ENCODE measurements around the gene ACSM3.

ACSM3 gene

GRCh38 chr16:20826039-20826566 is 62.3 kb downstream of the ACSM3 start:
- no peak overlapping the region for H4K8ac ChIP-seq (ENCODE audit: low read length)
- H2BK15ac ChIP-seq (ENCODE audit: low read depth, poor library complexity, severe bottlenecking): no peak overlapping the region
- H2AK5ac ChIP-seq (ENCODE audit: low read length, severe bottlenecking): no peak overlapping the region
- H3K4me2 ChIP-seq (ENCODE audit: low read length, poor library complexity, severe bottlenecking): no peak overlapping the region
- no peak overlapping the region for H2AFZ ChIP-seq (ENCODE audit: low read depth, low read length)
- no peak overlapping the region for H4K91ac ChIP-seq (ENCODE audit: low read length)
- H3K4me1 ChIP-seq (ENCODE audit: control insufficient read depth, insufficient read depth, low read depth, low read length): no peaks in the 10 kb centered on the region
- no peak overlapping the region for H3K18ac ChIP-seq (ENCODE audit: low read depth in 1 of 2, low read length in 2 of 2)
- H3K4ac ChIP-seq (ENCODE audit: low read depth in 1 of 2, low read length in 2 of 2): no peak overlapping the region
- H3K9me3 ChIP-seq (ENCODE audit: control insufficient read depth, low read length): no peaks in the 10 kb centered on the region
- no peak for DNase-seq
- no peak overlapping the region for H3K23ac ChIP-seq (ENCODE audit: low read length in 2 of 2)
- no peak overlapping the region for H2BK12ac ChIP-seq (ENCODE audit: low read length in 2 of 2)
- H3K27me3 ChIP-seq (ENCODE audit: control insufficient read depth in 1 of 2, insufficient read depth in 1 of 2, low read length in 2 of 2): no peaks in the 10 kb centered on the region
- H3K36me3 ChIP-seq (ENCODE audit: control insufficient read depth in 1 of 2, insufficient read depth in 2 of 2, low read depth in 1 of 2, low read length in 2 of 2): peaks cover 0 to 50% of the 10 kb centered on the region in 2 experiments
- H3K4me3 ChIP-seq (ENCODE audit: insufficient read depth in 1 of 2, low read depth in 1 of 2, low read length in 2 of 2): no peak overlapping the region
- H3K9ac ChIP-seq (ENCODE audit: low read length): no peak overlapping the region
- H2BK5ac ChIP-seq (ENCODE audit: low read depth, low read length, poor library complexity, severe bottlenecking): no peak overlapping the region
- WGBS: 97% methylated on average over 3 of the region's 3 CpGs
- H3K27ac ChIP-seq (ENCODE audit: low read length, poor library complexity, severe bottlenecking): no peak overlapping the region
- no peak overlapping the region for H2BK120ac ChIP-seq (ENCODE audit: low read depth, low read length)
- H3K79me1 ChIP-seq (replicated peaks; ENCODE audit: low read length, poor library complexity, severe bottlenecking): no peaks in the 10 kb centered on the region
- H3K14ac ChIP-seq (ENCODE audit: low read length in 2 of 2): no peak overlapping the region

GRCh38 chr16:20829536-20829935 is 65.7 kb downstream of the ACSM3 start:
- Histone ChIP-seq H3K9me3 (ENCODE audit: control insufficient read depth, low read length) (no peaks in the 10 kb centered on the region), H3K23ac (ENCODE audit: low read length in 2 of 2) (no peak overlapping the region), H3K14ac (ENCODE audit: low read length in 2 of 2) (no peak overlapping the region), H2AK5ac (ENCODE audit: low read length, severe bottlenecking) (no peak overlapping the region), H4K8ac (ENCODE audit: low read length) (no peak overlapping the region), H2BK15ac (ENCODE audit: low read depth, poor library complexity, severe bottlenecking) (no peak overlapping the region), H3K27ac (ENCODE audit: low read length, poor library complexity, severe bottlenecking) (no peak overlapping the region), H3K27me3 (ENCODE audit: control insufficient read depth in 1 of 2, insufficient read depth in 1 of 2, low read length in 2 of 2) (no peaks in the 10 kb centered on the region), H2BK12ac (ENCODE audit: low read length in 2 of 2) (no peak overlapping the region), H2BK5ac (ENCODE audit: low read depth, low read length, poor library complexity, severe bottlenecking) (no peak overlapping the region), H2AFZ (ENCODE audit: low read depth, low read length) (no peak overlapping the region), H2BK120ac (ENCODE audit: low read depth, low read length) (no peak overlapping the region), H3K4me3 (ENCODE audit: insufficient read depth in 1 of 2, low read depth in 1 of 2, low read length in 2 of 2) (no peak overlapping the region), H3K9ac (ENCODE audit: low read length) (no peak overlapping the region), H3K4me1 (ENCODE audit: control insufficient read depth, insufficient read depth, low read depth, low read length) (no peaks in the 10 kb centered on the region), H3K18ac (ENCODE audit: low read depth in 1 of 2, low read length in 2 of 2) (no peak overlapping the region), H3K79me1 (replicated peaks; ENCODE audit: low read length, poor library complexity, severe bottlenecking) (no peaks in the 10 kb centered on the region), H3K4me2 (ENCODE audit: low read length, poor library complexity, severe bottlenecking) (no peak overlapping the region), H4K91ac (ENCODE audit: low read length) (no peak overlapping the region), H3K4ac (ENCODE audit: low read depth in 1 of 2, low read length in 2 of 2) (no peak overlapping the region), H3K36me3 (ENCODE audit: control insufficient read depth in 1 of 2, insufficient read depth in 2 of 2, low read depth in 1 of 2, low read length in 2 of 2) (peaks cover 0 to 40% of the 10 kb centered on the region in 2 experiments)
- DNase-seq: no peak
- WGBS: 100% methylated on average over 1 of the region's 1 CpG

- Histone ChIP-seq H3K27me3 (ENCODE audit: control insufficient read depth in 1 of 2, insufficient read depth in 1 of 2, low read length in 2 of 2) (no peaks in the 10 kb centered on the region), H2BK5ac (ENCODE audit: low read depth, low read length, poor library complexity, severe bottlenecking) (no peak overlapping the region), H4K8ac (ENCODE audit: low read length) (no peak overlapping the region), H3K14ac (ENCODE audit: low read length in 2 of 2) (no peak overlapping the region), H2AFZ (ENCODE audit: low read depth, low read length) (no peak overlapping the region), H3K4me2 (ENCODE audit: low read length, poor library complexity, severe bottlenecking) (no peak overlapping the region), H2BK15ac (ENCODE audit: low read depth, poor library complexity, severe bottlenecking) (no peak overlapping the region), H3K27ac (ENCODE audit: low read length, poor library complexity, severe bottlenecking) (no peak overlapping the region), H2BK12ac (ENCODE audit: low read length in 2 of 2) (no peak overlapping the region), H3K18ac (ENCODE audit: low read depth in 1 of 2, low read length in 2 of 2) (no peak overlapping the region), H3K4ac (ENCODE audit: low read depth in 1 of 2, low read length in 2 of 2) (no peak overlapping the region), H2AK5ac (ENCODE audit: low read length, severe bottlenecking) (no peak overlapping the region), H3K9me3 (ENCODE audit: control insufficient read depth, low read length) (no peaks in the 10 kb centered on the region), H3K36me3 (ENCODE audit: control insufficient read depth in 1 of 2, insufficient read depth in 2 of 2, low read depth in 1 of 2, low read length in 2 of 2) (peaks cover 0 to 40% of the 10 kb centered on the region in 2 experiments), H2BK120ac (ENCODE audit: low read depth, low read length) (no peak overlapping the region), H3K79me1 (replicated peaks; ENCODE audit: low read length, poor library complexity, severe bottlenecking) (no peaks in the 10 kb centered on the region), H3K4me1 (ENCODE audit: control insufficient read depth, insufficient read depth, low read depth, low read length) (no peaks in the 10 kb centered on the region), H4K91ac (ENCODE audit: low read length) (no peak overlapping the region), H3K23ac (ENCODE audit: low read length in 2 of 2) (no peak overlapping the region), H3K9ac (ENCODE audit: low read length) (no peak overlapping the region), H3K4me3 (ENCODE audit: insufficient read depth in 1 of 2, low read depth in 1 of 2, low read length in 2 of 2) (no peak overlapping the region)
- WGBS: 95% methylated on average over 1 of the region's 1 CpG
- no peak for DNase-seq
Measured at GRCh38 chr16:20830372-20830771, 66.6 kb downstream of the ACSM3 start.

GRCh38 chr16:20833086-20833485 is 69.3 kb downstream of the ACSM3 start:
- H3K4me3 ChIP-seq (ENCODE audit: insufficient read depth in 1 of 2, low read depth in 1 of 2, low read length in 2 of 2): no peak overlapping the region
- H2BK15ac ChIP-seq (ENCODE audit: low read depth, poor library complexity, severe bottlenecking): no peak overlapping the region
- no peaks in the 10 kb centered on the region for H3K27me3 ChIP-seq (ENCODE audit: control insufficient read depth in 1 of 2, insufficient read depth in 1 of 2, low read length in 2 of 2)
- no peak overlapping the region for H3K9ac ChIP-seq (ENCODE audit: low read length)
- peaks cover 9% of the 10 kb centered on the region for H3K9me3 ChIP-seq (ENCODE audit: control insufficient read depth, low read length)
- no peak overlapping the region for H3K4ac ChIP-seq (ENCODE audit: low read depth in 1 of 2, low read length in 2 of 2)
- DNase-seq: no peak
- H2BK5ac ChIP-seq (ENCODE audit: low read depth, low read length, poor library complexity, severe bottlenecking): no peak overlapping the region
- no peak overlapping the region for H2BK12ac ChIP-seq (ENCODE audit: low read length in 2 of 2)
- H2AK5ac ChIP-seq (ENCODE audit: low read length, severe bottlenecking): no peak overlapping the region
- H3K14ac ChIP-seq (ENCODE audit: low read length in 2 of 2): no peak overlapping the region
- no peak overlapping the region for H3K23ac ChIP-seq (ENCODE audit: low read length in 2 of 2)
- no peak overlapping the region for H3K27ac ChIP-seq (ENCODE audit: low read length, poor library complexity, severe bottlenecking)
- no CpG with 5 or more reads among the region's 2 CpGs for WGBS
- H3K79me1 ChIP-seq (replicated peaks; ENCODE audit: low read length, poor library complexity, severe bottlenecking): peaks cover 2% of the 10 kb centered on the region
- no peak overlapping the region for H3K18ac ChIP-seq (ENCODE audit: low read depth in 1 of 2, low read length in 2 of 2)
- no peak overlapping the region for H4K91ac ChIP-seq (ENCODE audit: low read length)
- no peaks in the 10 kb centered on the region for H3K4me1 ChIP-seq (ENCODE audit: control insufficient read depth, insufficient read depth, low read depth, low read length)
- H4K8ac ChIP-seq (ENCODE audit: low read length): no peak overlapping the region
- H2AFZ ChIP-seq (ENCODE audit: low read depth, low read length): no peak overlapping the region
- H3K4me2 ChIP-seq (ENCODE audit: low read length, poor library complexity, severe bottlenecking): no peak overlapping the region
- peaks cover 2 to 37% of the 10 kb centered on the region in 2 experiments for H3K36me3 ChIP-seq (ENCODE audit: control insufficient read depth in 1 of 2, insufficient read depth in 2 of 2, low read depth in 1 of 2, low read length in 2 of 2)
- H2BK120ac ChIP-seq (ENCODE audit: low read depth, low read length): no peak overlapping the region

Measured in mesenchymal stem cell (in vitro differentiated cells and primary cell).